Measurements from ENCODE around the gene STS. TPM values are rescaled to one million over a fixed set of nuclear protein-coding genes. Genes with fewer than 3 reads are reported as not detected.

STS gene
- total and polyA plus RNA-seq, 2 of the 4 experiments (the other 2 are of a cell fraction) = 2.6 to 3.4 TPM

- Histone ChIP-seq H3K9me1 (ENCODE audit: insufficient read depth, low read length) (peaks cover 14% of the 10 kb centered on the region; the same call in 1 of the 2 replicates), H2BK20ac (ENCODE audit: low read depth, low read length) (peak overlapping the region; percentile 36; the same call in 1 of the 2 replicates), H3K36me3 (ENCODE audit: control insufficient read depth, insufficient read depth, low read length) (no peaks in the 10 kb centered on the region), H3K4me1 (ENCODE audit: control insufficient read depth, insufficient read depth, low read length) (peaks cover 9% of the 10 kb centered on the region), H3K27me3 (ENCODE audit: control insufficient read depth, insufficient read depth, low read length) (no peaks in the 10 kb centered on the region), H3K14ac (replicated peaks; ENCODE audit: low read depth, low read length) (0 out of 2 replicates have a peak overlapping the region, but pooled peaks have one; percentile 24), H3K4me2 (ENCODE audit: low read depth, low read length) (peak overlapping the region; percentile 16; the same call in 1 of the 2 replicates), H2BK15ac (ENCODE audit: low read depth, low read length) (no peak overlapping the region), H3K56ac (ENCODE audit: extremely low read depth, insufficient read depth, low read length) (no peak overlapping the region), H3K18ac (ENCODE audit: low read depth, low read length) (peak overlapping the region; percentile 21; the same call in 1 of the 2 replicates), H2BK5ac (ENCODE audit: low read depth, low read length, poor library complexity, severe bottlenecking) (no peak overlapping the region), H2AK9ac (replicated peaks; ENCODE audit: low read depth, low read length, poor library complexity) (no peak overlapping the region), H3K27ac (ENCODE audit: insufficient read depth, low read length) (peak overlapping the region; percentile 34; the same call in 1 of the 2 replicates), H4K8ac (ENCODE audit: low read depth in 2 of 2, low read length in 2 of 2) (peak overlapping the region in 1 of 2 experiments; percentile 9; a peak in 1 of 4 replicates), H4K91ac (ENCODE audit: insufficient read depth, low read depth, low read length) (peak overlapping the region; percentile 10; the same call in 1 of the 2 replicates), H3K9ac (ENCODE audit: low read depth, low read length) (no peak overlapping the region), H4K20me1 (ENCODE audit: insufficient read depth, low read length) (peaks cover 6% of the 10 kb centered on the region; the same call in 1 of the 2 replicates), H2BK120ac (ENCODE audit: low read depth, low read length) (no peak overlapping the region), H2AK5ac (ENCODE audit: low read depth, low read length) (peak overlapping the region; percentile 36; the same call in 1 of the 2 replicates), H3K23ac (ENCODE audit: low read depth, low read length) (no peak overlapping the region), H4K5ac (ENCODE audit: low read depth, low read length) (no peak overlapping the region), H3K4me3 (ENCODE audit: insufficient read depth, low read depth, low read length) (no peak overlapping the region), H3K9me3 (ENCODE audit: control insufficient read depth, insufficient read depth, low read length) (no peaks in the 10 kb centered on the region), H3K4ac (ENCODE audit: low read depth, low read length) (peak overlapping the region; percentile 46), H2AFZ (replicated peaks; ENCODE audit: low read length, poor library complexity) (no peak overlapping the region), H3K79me1 (ENCODE audit: low read depth in 1 of 2, low read length in 2 of 2) (peaks cover 44 to 72% of the 10 kb centered on the region in 2 experiments)
- WGBS, 2 experiments (ENCODE audit: extremely low coverage in 2 of 2, insufficient read length in 1 of 2) = 59% methylated on average over 4 of the region's 8 CpGs; no CpG with 5 or more reads in 1 of the 2 experiments
- ChIA-PET POLR2A (ENCODE audit: unreplicated experiment) (no interaction called here), CTCF (interaction anchor here (0.6 to 0.8 kb wide), 2 partner anchors 132 to 499 kb away, joined by 4 to 5 read pairs; no protein-coding TSS in a partner anchor)
- ATAC-seq (ENCODE audit: low read depth) = peak; percentile 54
- DNase-seq = peak; percentile 35
- dilution Hi-C loops (cut with HindIII; ENCODE audit: low sequenced_read_pairs, unreplicated experiment) (no loop called here), in situ Hi-C loops (cut with MboI; ENCODE audit: low sequenced_read_pairs) (no loop called here), intact Hi-C loops (cut with micrococcal nuclease) (loop anchor here (5.0 kb wide), 1 partner anchor 794 kb away; the partner anchor contains the start of gene PNPLA4)
- TF ChIP-seq BHLHE40 (IDR thresholded peaks at IDR 0.05; ENCODE audit: low read depth, low read length) = no peak
- no peak for TF ChIP-seq CTCF (conservative IDR thresholded peaks at IDR 0.05; ENCODE audit: low read depth, low read length)
- TF ChIP-seq MAZ (IDR thresholded peaks at IDR 0.05; ENCODE audit: borderline replicate concordance, low read depth, low read length) = no peak
- no peak for TF ChIP-seq RCOR1 (IDR thresholded peaks at IDR 0.05; ENCODE audit: insufficient replicate concordance, low read length)
- TF ChIP-seq MXI1 (IDR thresholded peaks at IDR 0.05; ENCODE audit: borderline replicate concordance, low read depth, low read length) = no peak
- no TSS peak for BruUV-seq (replicated peaks)
These were observed 14.5 kb upstream of the STS start for GRCh38 chrX:7133050-7133440.

Data from IMR-90 (cell line).